Measurements from ENCODE around the gene SHC2.

Gene SHC2, protein sequence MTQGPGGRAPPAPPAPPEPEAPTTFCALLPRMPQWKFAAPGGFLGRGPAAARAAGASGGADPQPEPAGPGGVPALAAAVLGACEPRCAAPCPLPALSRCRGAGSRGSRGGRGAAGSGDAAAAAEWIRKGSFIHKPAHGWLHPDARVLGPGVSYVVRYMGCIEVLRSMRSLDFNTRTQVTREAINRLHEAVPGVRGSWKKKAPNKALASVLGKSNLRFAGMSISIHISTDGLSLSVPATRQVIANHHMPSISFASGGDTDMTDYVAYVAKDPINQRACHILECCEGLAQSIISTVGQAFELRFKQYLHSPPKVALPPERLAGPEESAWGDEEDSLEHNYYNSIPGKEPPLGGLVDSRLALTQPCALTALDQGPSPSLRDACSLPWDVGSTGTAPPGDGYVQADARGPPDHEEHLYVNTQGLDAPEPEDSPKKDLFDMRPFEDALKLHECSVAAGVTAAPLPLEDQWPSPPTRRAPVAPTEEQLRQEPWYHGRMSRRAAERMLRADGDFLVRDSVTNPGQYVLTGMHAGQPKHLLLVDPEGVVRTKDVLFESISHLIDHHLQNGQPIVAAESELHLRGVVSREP

DNA sequence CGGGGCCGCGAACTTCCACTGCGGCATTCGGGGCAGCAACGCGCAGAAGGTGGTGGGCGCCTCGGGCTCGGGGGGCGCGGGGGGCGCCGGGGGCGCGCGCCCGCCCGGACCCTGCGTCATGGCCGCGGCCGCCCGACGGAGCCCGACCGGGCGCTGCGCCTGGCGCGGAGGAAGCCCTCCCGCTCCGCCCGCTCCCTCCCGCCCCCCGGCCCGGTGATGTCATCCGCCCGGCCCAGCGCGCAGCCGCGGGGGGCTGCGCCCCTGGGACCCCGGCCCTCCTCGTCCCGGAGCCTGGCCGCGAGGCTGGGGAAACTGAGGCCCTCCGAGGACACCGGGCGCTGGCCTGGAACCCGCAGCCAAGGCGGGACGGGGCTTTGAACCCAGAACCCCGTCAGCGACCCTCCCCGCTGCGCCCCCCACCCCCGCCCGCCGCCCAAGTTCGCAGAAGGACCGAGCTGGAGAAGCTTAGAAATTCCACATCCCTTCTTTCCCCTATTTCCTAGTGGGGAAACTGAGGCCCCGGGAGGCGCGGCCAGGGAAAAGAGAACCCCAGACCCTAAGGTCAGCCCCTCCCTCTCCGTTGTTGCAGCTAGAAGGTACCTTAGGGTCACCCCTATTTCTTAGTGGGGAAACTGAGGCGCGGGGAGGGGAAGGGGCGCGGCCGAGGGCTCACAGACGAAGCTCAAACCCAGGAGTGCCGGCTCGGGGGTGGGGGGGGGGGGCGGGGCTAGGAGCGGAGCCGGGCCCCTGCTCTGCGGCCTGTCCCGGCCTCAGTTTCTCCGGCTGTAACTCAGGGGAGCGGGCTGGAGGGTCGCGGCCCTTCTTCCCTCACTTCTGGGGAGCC is at the start of gene SHC2:
TSS of gene SHC2 (minus strand) at position 157 of the 844 bp plus-strand sequence. CDS start at position 120, 37 bp downstream.
- no peak for DNase-seq

GRCh38 chr19:508204-509150 is 47.6 kb upstream of the SHC2 start:
- no peak for DNase-seq

DNA sequence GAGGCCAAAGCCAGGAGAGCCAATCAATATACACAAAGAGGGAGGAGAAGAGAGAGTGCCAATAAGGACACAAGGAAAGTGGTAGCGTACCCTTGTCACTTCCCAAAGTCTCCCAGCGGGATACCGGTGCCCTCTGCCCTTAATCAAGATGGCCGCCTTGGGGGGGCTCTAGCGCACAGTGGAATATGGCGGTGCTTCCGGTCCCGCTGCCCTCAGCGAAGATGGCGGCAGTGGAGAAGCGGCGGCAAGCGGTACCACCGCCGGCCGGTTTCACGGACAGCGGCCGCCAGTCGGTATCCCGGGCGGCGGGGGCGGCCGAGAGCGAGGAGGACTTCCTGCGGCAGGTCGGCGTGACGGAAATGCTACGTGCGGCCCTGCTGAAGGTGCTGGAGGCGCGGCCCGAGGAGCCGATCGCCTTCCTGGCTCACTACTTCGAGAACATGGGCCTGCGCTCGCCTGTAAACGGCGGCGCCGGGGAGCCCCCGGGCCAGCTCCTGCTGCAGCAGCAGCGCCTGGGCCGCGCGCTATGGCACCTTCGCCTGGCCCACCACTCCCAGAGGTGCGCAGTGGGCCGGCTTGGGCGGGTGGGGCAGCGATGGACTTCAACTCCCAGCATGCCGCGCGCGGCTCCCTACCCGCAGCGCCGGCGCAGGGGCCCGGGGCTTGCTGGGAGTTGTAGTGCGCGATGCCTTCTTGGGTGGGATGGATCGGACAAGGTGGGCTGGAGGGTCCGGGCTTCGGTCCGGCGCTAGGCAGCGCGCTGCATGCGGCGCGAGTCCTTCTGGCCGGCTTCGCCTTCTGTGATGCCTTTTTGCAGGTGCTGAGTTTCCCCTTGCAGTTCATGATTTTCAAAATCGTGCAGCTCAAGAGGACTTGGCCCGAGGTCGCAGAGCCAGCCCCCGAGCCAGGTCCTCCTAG is 46.7 kb upstream of the SHC2 start, which contains the start of gene TPGS1:
TSS of gene TPGS1 (plus strand) at position 212 of the 918 bp plus-strand sequence. CDS start at position 222, 10 bp downstream.
- peak; percentile 48 for DNase-seq

DNA sequence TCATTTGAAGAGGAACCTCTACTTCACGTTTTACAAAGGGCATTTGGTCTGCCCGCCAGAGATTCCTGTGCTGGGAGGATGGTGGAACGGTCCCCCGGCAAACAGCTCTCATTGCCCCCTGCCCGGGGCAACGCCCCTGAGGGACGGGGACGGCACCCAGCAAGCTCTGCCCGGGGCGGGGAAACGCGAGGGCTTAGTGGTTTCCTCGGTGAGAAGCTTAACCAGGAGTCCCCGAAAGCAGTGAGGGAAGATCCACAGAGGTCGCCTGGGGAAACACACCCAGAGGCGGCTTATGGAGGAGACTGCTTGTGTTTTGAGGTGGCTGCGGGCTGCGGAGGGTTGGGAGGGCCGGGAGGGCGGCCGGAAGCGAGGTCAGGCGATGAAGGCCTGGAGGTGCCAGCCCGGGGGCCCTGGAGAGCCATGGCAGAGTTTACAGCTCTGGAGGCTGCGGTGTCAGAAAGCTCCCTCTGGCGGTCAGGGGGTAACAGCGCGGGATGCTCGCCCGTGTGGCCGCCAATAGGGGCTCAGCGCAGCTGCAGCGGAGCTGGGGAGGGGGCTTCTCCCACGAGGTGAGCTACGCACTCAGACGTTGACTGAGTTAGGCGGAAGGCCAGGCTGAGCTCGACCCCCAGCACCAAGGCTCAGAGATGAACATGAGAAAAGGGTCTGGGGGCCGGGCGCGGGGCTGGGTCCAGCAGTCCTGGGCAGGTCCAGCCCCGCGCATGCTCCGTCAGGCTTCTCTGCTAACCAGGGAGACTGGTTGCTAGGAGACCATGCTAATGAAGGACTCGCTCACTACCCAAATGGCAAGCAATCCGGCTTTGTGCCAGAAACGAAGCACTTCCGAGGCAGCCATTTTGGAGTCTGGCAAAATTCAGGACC is 45.8 kb upstream of the SHC2 start:
- peak; percentile 96 for DNase-seq

DNA sequence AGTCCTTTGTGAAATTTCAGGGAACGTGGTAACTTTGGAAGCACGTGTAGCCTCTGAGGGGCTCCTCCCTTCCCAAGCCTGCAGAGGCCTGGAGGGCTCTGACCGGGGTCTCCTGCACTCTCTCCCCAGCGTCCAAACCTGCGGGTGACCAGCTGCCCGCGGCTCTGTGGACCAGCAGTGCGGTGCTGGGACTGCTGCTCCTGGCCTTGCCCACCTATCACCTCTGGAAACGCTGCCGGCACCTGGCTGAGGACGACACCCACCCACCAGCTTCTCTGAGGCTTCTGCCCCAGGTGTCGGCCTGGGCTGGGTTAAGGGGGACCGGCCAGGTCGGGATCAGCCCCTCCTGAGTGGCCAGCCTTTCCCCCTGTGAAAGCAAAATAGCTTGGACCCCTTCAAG is 43.8 kb upstream of the SHC2 start:
- DNase-seq, result no peak

- no peak for DNase-seq
Measured at GRCh38 chr19:501646-502045, 40.8 kb upstream of the SHC2 start.

DNA sequence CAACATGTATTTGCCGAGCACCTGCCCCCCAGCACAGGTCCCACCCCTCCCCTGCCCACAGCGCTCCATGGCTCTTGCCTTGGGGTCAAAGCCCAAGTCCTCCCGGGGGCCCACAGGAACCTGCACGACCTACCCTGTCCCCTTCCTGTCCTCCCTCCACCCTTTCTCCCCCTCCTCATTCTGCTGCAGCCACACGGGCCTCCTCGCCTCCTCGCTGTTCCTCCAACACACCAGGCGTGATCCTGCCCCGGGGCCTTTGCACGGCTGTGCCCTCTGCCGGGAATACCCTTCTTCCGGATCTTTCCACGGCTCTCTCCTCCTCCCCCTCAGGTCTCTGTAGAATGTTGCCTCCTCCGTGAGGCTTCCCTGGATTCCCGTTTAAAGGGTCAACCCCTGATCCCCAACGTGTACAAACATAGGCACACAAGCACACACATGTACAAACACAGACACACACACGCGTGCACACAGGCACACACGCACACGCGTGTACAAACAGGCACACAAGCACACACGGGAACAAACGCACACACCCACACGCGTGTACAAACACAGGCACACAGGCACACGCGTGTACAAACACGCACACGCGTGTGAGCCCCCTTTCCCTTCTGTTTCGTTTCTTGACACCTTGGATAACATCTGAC is 38.3 kb upstream of the SHC2 start:
- no peak for DNase-seq

DNA sequence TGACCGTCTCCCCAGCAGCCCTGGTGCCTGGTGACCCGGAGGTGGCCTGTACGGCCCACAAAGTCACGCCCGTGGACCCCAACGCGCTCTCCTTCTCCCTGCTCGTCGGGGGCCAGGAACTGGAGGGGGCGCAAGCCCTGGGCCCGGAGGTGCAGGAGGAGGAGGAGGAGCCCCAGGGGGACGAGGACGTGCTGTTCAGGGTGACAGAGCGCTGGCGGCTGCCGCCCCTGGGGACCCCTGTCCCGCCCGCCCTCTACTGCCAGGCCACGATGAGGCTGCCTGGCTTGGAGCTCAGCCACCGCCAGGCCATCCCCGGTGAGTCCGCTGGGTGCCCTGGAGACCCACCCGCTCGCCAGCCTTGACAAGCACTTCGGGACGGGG is 37.7 kb upstream of the SHC2 start:
- DNase-seq, result no peak

DNA sequence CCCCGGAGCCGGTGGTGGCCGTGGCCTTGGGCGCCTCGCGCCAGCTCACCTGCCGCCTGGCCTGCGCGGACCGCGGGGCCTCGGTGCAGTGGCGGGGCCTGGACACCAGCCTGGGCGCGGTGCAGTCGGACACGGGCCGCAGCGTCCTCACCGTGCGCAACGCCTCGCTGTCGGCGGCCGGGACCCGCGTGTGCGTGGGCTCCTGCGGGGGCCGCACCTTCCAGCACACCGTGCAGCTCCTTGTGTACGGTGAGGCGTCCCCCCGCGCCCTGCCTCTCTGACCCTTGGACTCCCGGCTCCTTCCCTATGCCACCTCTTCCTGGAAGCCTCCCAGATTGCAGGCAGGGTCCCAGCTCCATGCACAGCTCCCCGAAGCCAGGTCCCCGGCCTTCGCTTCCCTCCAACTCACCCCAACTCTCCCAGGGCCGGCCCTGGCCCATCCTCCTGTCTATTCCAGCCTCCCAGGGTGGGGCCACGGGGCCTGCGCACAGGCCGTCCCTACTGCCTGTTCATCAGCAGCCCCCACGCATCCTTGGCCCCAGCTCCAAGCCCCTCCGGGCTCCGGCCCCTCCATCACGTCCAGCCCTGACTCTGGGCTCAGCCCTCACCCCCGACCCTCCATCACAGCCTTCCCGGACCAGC is 37.2 kb upstream of the SHC2 start:
- no peak for DNase-seq

- DNase-seq, result no peak
Measured at GRCh38 chr19:497491-497868, 36.6 kb upstream of the SHC2 start.

DNA sequence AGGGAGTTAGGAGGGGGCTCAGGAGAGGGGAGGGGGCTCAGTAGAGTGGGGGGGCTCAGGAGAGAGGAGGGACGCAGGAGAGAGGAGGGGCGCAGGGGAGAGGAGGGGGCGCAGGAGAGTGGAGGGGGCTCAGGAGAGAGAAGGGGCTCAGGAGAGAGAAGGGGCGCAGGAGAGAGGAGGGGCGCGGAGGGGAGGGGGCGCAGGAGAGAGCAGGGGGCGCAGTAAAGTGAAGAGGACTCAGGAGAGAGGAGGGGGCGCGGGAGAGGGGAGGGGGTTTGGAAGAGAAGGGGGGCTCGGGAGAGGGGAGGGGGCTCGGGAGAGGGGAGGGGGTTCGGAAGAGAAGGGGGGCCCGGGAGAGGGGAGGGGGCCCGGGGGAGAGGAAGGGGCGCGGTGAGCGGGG is 36.2 kb upstream of the SHC2 start:
- no peak for DNase-seq

GRCh38 chr19:496112-496665 is 35.4 kb upstream of the SHC2 start, which contains the start of gene MADCAM1:
MADCAM1 (plus strand) TSS chr19:496486; CDS start chr19:496500, 14 bp downstream.
- DNase-seq, result no peak

DNA sequence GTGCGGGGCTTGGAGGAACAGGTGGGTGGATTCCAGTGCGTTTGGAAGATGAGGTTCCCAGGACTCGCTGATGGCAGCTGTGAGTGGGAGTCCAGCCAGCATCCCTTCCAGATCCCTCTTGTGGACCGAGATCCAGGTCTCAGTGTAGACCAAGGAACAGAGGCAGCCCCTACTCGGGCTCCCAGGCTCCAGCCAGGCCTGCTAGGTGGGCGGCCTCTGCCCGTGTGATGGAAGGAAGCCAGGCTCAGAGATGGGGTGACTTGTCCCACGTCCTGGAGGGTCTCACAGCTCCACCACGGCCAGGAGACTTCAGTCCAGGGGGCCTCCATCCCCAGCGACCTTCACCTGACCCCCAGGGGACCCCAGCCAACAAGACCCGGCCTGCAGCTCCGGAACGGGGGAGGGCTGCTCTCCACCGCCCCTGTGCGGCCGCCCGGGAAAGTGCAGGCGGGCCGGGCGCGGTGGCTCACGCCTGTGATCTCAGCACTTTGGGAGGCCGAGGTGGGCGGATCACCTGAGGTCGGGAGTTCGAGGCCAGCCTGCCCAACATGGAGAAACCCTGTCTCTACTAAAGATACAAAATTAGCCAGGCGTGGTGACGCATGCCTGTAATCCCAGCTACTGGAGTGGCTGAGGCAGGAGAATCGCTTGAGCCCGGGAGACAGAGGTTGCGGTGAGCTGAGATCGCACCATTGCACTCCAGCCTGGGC is 34.7 kb upstream of the SHC2 start:
- no peak for DNase-seq

- no peak for DNase-seq
Measured at GRCh38 chr19:495081-495401, 34.2 kb upstream of the SHC2 start.

- DNase-seq, result no peak
Measured at GRCh38 chr19:494171-495080, 33.6 kb upstream of the SHC2 start.

- no peak for DNase-seq
Measured at GRCh38 chr19:493391-494170, 32.7 kb upstream of the SHC2 start.
